Measurements from ENCODE around the gene GPR18.
A peak's percentile ranks its signal among the peaks of the same experiment; 100 is the strongest.

The GPR18 gene, protein sequence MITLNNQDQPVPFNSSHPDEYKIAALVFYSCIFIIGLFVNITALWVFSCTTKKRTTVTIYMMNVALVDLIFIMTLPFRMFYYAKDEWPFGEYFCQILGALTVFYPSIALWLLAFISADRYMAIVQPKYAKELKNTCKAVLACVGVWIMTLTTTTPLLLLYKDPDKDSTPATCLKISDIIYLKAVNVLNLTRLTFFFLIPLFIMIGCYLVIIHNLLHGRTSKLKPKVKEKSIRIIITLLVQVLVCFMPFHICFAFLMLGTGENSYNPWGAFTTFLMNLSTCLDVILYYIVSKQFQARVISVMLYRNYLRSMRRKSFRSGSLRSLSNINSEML

DNA sequence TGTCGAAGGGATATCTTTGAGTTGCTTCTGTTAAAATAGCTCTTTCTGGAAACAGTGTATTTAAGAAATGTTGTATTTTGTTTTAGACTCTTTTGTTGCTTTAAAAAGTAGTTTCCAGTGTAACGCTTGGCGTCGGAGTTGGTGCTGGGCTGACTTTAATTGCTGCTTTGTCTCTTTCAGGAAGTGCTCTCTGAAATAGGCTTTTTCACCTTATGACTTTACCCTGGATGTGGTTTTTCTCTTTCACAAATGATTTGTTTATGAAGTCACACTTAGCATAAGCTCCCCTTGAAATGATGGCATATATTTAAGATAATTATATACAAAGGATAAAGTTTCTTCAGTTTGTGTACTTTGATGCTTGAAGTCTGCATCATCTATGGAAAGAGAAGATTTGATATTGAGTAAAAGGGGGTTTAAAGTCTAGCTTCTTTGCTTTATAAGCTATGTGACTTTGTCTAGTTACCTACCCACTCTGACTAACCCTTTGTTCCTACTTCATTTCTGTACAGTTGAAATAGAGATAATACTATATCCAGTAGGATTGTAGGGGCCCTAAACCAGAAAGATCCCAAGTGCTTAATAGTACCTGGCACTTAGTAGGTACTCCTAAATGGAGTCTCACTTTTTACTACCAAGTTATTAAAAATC is at the start of gene GPR18:
TSS of gene GPR18 (minus strand) at position 170 of the 651 bp plus-strand sequence. CDS start 2,507 bp downstream, outside the sequence.
- DNase-seq, result peak in 1 of 2 donors; percentile 33

DNA sequence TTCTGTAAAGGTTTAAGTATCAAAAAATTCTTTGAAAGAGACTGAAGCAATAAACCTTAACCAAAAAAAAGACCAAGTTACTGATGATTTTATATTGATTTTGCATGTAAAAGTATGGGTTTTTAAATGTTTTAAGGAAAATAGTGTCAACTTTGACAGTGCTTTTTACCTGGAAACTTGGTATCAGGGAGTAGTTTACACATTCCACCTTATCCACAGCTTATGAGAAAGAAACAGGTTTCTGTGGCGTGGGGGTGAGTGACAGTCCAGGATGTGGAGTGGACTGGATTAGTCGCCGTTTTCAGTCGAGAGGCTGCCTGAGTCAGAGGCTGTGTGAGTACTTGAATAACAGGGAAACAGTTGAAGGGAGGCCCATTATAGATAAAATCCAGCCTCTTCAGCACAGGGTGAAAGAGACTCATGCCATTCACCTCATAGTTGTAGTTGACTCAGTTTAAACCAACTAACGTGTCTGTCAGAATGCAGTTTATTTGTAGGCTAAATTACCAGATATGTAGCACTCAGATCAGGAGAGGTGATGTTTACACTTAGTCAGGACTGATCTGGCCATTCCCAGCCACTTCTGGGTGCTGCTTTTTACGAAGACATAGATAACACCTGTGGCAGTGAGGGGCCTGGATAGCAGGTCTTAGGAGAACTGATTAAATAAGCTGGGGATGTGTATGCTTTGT is 49.6 kb upstream of the GPR18 start:
- DNase-seq, result peak; percentile 79 to 81

DNA sequence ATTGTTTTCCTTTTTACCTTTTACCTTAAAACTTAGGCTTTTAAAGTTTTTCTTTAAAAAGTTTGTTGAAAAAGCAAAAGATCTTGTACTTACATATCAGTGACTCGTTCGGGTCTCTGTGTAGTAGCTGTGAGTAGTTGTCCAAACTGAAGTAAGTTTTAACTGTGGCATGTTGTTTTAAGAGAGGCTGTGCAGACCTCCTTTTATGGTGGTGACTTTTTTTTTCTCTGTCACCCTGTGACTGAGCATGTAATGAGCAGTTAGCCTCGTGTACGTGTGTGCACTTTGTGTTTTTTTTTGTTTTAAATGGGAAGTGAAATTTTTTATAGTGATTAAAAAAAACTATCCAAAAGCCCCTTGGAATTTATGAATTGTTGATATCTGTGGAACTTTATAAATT is 49.1 kb upstream of the GPR18 start, which contains the start of gene GPR183:
TSS of gene GPR183 (minus strand) at position 153 of the 400 bp plus-strand sequence. CDS start 11,254 bp downstream, outside the sequence.
- no peak for DNase-seq

DNA sequence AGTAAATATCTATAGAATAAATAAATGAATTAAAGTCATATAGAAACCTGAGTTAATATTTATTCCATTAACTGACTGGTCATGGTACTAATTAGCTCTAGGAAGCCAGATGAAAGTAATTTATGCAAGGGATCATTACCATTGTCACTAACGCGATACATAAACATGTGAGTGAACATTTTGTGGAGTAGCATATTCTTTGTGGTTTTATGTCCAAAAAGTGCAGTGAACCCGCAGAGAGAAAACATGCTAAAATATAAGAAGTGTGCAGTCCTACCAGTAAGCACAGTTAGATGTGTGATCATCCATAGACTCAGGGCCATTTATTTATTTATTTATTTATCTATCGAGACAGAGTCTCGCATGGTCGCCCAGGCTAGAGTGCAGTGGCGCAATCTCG is 47.4 kb upstream of the GPR18 start:
- no peak for DNase-seq

DNA sequence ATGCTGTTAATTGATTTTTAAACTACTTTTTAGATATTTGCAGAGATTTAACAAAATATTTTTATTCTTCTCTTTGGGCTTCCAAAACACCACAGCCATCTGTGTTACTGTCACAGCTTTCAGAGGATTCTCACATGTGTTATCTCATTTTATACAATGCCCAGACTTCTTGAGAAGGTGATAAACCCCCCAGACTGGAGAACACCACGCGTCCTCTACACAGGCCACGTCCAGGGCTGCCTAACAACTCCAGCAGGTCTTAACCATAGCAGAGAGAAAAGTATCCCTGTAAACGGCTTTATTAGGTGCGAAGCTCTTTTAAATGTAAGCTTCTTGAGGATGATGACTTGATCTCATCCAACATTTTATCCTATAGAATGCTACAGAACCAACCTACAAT is 47.0 kb upstream of the GPR18 start:
- no peak for DNase-seq

DNA sequence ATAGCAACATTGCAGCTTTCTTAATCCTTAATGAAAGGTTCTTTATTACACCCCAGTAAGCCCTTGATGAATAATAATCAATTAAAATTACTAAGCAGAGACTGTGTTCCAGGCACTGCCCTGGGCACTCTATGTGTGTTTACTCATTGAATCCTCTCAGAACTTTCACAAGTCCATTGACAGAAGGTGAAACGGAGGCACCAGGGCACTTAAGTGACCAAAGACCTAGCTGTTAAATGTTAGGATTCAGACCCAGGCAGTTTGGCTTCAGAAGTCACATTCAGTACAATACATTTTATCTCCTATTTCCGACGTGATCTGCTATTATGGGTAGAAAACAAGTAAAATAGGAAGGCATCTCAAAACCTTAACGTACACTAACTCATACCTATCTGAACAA is 46.4 kb upstream of the GPR18 start:
- no peak for DNase-seq

DNA sequence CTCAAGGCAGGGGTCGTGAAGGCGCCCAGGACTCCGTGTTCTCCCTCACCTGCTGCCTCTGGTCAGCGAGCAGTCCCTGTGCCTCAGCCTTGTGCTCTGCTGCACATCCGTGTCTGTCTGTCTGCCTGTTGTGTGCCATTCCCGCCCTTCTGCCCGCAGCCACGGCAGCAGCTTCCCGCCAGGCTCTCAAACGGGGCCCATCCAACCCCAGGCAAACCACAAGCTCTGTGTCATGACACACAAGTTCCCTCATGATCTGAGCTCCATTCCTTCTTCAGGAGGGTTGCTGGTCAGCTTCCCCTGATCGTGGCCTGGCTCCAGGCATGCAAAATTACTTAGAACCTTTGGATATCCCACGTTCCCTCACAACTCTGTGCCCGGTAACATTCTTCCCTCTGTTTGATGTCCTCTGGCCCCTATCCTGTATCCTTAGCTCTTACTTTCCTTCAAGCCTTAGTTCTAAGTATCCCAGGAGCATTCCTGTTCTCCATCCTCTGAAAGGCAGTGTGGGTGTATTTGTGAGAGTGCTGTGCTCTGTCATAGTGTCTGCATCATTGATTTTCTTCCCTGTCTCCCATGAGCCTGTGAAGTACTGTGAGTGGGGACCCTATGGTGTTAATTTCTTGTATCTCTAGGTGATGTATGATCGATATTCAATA is 45.8 kb upstream of the GPR18 start:
- DNase-seq, result peak; percentile 69 to 72

DNA sequence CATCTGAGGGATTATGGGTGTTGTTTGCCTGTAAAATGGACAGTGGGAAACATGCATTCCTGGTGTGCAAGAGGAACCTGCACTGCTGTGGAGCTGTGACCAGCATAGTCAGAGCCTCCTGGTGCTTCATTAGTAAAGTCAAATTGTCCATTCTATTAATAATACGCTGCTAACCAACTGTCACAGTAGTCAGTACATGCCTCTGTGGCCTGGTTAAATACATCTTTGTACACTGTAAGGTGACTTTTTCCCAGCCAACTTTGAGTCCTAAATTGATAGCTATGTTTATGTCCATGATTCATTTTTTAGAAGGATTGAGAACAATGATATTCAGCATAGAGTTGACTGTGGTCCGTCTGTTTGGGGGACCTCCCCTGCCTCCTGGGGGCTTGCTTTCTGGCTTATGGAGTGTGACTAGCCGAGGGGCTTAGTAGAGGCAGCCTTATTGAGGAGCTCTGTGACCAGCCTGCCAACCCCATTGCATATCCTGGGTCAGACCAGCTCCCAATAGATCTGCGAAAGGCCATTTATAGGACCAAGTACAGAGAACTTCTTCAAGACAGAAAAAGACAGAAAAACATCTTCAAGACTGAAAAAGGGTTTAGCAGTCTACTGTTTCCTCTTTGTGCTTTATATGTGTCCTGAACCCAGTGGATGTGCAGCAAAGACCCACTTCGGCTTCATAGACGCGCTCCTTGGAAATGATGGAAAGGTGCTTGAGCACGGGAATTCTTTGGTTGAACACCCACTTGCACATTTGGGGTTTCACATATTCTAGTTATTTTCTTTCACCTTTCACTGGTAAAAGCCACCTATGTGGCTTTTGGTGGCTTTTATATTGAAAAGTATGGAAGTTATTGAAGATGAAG is 44.7 kb upstream of the GPR18 start:
- no peak for DNase-seq

DNA sequence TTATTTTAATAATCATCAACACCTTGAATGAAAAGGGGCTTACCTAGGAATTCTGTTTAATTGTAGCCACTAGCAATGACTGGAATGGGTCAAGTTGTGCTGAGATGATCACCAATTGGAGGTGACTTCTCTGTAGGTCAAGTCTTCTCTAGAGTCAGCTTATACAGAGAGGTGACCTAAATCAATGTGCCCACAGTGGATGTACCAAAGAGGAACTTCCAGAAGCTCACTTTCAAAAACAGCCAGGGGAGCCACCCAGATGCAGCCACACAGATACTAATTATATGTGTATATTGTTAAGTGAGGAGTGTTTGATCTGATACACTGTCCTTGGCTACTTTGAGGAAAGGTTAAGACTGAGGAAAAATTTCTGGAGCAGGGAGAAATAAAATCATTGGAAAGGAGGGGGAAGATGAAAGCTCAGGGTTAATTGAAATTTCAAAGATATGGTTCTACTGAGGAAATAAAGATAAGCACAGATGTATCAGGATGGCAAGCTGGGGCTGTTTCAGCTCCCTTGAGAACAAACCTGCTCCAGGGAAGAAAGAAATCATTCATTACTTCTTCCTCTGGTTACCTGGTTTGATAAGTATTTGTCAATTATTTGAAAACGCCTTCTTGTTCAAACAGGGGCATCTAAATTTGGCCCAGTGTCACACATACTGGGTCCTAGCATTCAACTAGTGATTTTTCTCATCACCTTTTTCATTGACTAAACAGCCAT is 43.9 kb upstream of the GPR18 start:
- no peak for DNase-seq

DNA sequence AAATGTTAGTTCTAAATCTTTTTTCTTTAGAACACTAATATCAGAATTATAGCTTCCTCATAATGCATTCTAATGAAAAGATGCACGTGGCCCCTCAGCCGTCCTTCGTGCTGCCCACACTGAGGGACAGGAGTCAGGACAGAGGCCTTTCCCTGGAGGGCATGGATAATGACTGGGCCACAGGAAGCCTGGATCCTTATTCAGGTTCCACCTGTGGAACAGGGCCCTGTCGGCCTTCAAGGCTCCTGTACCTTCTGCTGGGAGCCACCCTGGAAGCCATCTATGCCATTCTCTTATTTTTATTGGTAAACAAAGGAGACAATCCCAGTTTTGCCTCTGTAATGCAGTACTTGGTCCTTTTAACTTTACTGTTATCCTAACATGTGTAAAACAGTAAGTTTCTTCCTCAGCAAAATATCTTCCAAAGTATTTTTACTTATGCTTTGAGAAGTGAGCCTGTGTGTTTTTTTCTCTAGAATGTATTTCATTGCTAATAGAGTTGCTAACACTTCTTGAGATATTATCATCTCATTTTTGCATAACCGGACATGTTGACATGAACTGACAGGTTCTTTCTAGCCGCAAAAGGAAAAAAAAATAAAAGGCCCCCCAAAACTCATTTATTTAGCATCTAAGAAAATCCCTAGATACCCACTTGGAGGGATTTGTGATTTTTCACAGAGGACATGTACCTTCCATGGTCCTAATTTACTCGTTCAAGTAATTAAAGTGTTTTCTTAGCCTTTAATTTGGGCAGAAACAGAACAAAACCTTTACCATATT is 43.1 kb upstream of the GPR18 start:
- DNase-seq, result no peak

DNA sequence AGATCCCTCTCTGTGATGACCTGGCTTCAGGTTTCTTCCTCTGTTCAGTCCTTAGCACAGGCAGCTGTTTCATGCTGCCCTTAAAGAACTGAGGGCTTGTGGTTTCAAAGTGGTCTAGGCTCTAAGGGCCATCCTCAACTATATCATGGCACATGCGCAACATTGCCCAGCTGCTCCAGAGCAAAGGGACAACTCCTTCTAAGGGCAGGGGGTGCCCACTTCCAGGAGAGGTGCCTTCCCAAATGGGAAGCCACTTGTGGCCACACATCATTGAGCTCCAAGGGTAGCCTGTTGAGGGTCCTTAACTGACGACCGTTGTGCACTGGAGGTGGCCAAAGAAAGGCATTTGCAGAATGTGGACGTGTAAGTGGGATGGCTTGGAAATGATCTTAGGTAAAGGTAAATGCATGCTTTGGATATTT is 41.8 kb upstream of the GPR18 start:
- DNase-seq, result no peak

DNA sequence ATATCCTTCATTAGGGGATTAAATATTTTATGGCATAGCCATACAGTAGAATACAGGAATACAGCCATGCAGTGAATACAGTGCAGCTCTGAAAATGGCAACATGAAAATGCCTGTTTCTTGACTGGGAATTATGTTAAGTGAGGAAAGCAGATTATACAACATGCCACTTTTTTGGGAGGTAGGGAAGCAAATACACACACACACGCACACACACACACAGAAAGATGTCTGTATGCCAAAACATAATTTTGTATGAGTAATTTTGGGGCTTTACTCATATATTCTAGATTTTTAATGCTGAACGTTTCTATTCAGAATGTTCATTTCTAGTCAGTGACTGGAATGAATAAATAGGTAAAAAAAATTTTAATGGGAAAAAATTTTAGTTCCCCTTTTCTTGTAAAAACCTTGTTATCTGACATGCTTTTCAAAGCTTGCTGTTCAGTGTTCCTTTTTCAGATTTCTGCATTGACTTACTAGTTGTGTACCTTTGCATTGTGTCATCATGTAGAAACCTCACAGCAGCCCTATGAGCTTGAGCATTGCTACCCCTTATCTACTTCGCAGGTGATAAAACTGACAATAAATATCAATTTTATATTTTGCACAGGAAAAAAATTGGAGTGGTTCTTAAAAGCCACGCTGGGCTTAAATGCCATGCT is 41.2 kb upstream of the GPR18 start:
- no peak for DNase-seq

DNA sequence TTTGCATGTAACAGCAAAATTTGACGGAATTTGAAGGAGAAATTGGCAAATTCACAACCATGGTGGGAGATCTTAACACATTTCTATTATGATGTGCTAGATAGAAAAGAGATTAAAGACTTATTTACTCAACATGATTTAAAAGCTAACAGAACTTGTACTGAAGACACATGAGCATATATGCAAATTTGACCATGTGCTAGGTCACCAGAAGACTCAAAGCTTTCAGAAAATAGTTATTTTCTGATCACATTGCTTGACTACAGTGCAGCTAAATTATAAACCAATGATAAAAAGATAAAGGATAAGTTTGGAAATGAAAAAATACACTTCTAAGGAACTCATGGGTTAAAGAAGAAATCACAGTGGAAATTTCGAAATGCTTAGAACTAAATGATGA is 39.9 kb upstream of the GPR18 start:
- no peak for DNase-seq

DNA sequence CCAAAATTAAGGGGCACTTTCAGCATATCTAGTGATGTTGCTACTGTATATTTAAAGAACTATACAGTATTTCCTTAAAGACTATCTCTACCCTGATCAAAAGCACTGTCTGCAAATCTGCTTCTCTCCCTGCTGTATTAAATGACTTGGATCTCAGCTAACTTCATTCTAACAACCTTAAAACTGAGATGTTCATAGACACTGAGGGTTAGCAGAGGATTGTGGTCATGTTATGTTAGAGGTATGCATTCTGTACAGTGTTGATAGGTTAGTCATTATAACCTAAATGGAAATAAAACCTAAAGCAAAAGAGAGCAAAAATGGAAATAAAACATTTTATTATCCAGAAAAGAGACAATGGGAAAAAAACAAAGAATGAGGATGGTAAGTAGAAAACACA is 39.2 kb upstream of the GPR18 start:
- no peak for DNase-seq

DNA sequence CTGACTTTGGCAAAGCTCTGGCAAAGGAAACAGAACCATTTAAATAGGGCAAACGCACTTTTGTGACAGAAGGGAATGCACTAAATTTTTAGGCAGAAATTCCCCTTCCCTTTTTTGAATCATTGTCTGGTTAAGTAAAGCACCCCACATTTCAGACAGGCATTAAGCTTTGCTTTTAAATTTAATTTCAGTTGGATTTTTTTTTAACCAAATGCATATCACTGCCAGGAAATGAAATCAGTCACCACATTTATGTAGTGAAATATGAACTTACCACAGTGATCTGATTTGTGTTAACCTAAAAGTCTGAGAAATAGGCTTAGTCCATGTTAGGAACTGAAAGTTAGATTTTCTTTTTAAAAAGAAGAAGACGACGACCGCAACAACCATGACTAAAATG is 38.2 kb upstream of the GPR18 start:
- no peak for DNase-seq

DNA sequence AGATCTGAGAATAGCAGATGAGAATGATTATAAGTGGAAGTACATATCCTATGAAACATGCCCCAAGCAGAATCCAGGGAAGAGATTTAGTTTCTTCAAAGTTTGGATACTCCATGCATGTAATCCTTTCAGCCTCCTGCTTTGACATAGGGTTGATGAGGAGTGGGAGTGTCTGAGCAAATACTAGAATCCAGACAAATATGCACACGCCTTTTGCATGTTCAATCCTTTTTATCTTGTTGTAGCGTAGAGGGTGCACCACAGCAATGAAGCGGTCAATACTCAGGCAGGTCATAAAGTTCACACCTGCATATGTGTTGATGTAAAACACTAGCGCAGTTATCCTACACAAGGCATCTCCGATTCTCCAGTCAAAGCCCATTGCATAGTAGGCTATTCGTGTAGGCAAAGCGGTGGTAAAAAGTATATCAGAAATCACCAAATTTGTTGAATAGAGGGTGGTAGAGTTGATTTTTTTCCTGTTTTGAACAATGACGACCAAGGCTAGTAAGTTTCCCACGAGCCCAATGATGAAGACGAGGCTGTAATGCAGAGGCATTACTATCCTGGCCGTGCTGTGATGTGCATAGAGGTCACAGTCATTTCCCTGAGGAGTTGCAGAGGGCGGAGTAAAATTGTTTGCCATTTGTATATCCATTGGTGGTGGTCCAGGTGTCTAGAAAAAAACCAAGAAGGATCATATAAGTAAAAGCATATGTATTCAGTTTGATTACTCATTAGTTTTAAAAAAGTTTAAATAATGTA is 37.5 kb upstream of the GPR18 start:
- no peak for DNase-seq

DNA sequence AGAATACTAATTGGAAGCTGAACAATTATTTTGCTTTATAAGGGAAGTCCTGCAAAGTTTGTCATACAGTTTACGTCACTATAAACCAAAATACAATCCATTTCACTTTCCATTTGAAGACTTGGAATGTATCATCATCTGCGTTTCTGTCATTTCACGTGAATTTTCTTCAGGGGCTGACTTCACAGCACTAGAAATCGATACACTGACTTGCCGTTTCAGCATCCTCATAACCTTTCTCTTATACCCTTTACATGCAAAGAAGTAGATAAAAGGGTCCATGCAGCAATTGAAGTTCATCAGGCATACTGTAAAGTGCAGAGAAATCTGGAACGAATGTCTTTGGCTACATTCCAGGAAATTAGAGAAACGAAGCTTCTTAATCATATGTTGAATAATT is 36.8 kb upstream of the GPR18 start:
- no peak for DNase-seq

DNA sequence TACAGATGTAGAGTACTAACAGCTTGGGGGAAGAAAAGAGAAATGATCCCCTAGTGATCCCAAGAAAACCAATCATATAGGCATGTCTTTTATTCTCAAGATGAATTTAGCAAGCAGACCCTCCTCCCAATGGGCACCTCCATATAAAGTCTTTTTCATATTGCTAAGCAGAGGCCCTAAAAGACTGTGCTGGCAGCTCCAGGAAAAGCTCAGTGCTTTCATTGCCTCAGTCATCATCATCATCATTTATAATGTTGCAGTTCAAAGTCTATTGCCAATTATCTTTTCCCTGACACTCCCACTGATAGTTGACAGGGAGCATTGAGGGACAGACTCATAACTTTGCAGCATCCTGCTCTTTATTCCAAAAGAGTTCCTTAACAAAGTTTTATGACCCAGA is 36.0 kb upstream of the GPR18 start:
- no peak for DNase-seq

DNA sequence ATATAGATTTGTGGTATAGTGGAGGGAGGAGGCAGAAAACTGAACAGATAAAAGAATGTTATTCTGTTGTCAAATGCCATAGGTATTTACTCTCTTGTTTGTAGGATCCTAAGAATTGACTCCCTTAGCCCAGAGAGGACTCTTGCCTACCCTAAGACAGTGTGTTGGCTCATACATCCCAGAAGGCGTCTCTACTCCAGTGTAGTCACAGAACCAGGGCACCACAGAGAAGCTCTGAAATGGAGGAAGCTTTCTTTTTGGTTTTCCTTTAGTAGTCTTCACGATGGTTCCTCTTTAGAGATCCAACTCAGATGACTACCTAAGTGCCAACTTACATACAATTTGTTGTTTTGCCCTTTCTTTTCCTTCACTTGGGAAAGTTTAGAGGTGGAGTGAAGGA is 35.0 kb upstream of the GPR18 start:
- no peak for DNase-seq
